MM.1S (cell line): ENCODE measurements around the gene LINGO4.
"Not testable (repeated sequence)": the region's sequence is repeated elsewhere in the genome, so short reads cannot be mapped to it uniquely, and the experiment has no call there.

Experiments used
- EZH2 ChIP-seq: fragments of 300-600 bp; sonication (generic); optimal IDR thresholded peaks from 2 replicates; pipeline ENCODE3; 2017; ENCODE audit warnings: low read depth, mild to moderate bottlenecking, antibody characterized with exemption, low read length, mixed read lengths
- EZH2phosphoT487 ChIP-seq: fragments of 300-600 bp; sonication (generic); IDR thresholded peaks from 2 replicates; pipeline ENCODE4 v1.6.1; 2018; ENCODE audit warnings: antibody characterized with exemption, low read length
- TF ChIP-seq, protein P1 (sequence below): fragments of 300-600 bp; sonication (generic); IDR thresholded peaks from 2 replicates; pipeline ENCODE4 v1.5.1; 2016; ENCODE audit warnings: antibody characterized with exemption, low read length, mixed read lengths

DNA sequence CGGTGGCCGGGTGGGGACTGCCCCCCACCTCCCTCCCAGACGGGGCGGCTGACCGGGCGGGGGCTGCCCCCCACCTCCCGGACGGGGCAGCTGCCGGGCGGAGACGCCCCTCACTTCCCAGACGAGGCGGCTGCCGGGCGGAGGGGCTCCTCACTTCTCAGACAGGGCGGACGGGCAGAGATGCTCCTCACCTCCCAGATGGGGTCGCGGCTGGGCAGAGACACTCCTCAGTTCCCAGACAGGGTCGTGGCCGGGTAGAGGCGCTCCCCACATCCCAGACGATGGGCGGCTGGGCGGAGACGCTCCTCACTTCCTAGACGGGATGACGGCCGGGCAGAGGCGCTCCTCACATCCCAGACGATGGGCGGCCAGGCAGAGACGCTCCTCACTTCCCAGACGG lies 35.9 kb downstream of the LINGO4 start:
- TF ChIP-seq, protein P1, sequence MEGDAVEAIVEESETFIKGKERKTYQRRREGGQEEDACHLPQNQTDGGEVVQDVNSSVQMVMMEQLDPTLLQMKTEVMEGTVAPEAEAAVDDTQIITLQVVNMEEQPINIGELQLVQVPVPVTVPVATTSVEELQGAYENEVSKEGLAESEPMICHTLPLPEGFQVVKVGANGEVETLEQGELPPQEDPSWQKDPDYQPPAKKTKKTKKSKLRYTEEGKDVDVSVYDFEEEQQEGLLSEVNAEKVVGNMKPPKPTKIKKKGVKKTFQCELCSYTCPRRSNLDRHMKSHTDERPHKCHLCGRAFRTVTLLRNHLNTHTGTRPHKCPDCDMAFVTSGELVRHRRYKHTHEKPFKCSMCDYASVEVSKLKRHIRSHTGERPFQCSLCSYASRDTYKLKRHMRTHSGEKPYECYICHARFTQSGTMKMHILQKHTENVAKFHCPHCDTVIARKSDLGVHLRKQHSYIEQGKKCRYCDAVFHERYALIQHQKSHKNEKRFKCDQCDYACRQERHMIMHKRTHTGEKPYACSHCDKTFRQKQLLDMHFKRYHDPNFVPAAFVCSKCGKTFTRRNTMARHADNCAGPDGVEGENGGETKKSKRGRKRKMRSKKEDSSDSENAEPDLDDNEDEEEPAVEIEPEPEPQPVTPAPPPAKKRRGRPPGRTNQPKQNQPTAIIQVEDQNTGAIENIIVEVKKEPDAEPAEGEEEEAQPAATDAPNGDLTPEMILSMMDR, result not testable (repeated sequence)
- not testable (repeated sequence) for TF ChIP-seq EZH2, EZH2phosphoT487
